Kidney (tissue), 14 donors: ENCODE data around the gene ADCY2. TPM values are rescaled to one million over a fixed set of nuclear protein-coding genes. Genes with fewer than 3 reads are reported as not detected.

Experiments
- DNase-seq, 5 donors: peaks; one replicate each; pipeline ENCODE4 v3.0.0-alpha.2; 2013 to 2020
- FAIRE-seq: peaks from 2 replicates; lab custom pipeline; 2012; peaks lifted over from hg19 to GRCh38; lab: Jason Lieb, UNC
- H3K27ac ChIP-seq, 2 donors: one replicate each; pipeline ENCODE4 v1.7.0; 2013; ENCODE audit warnings: low read depth in 2 of 2, low read length in 2 of 2, inconsistent platforms in 1 of 2
- H3K27me3 ChIP-seq: one replicate; pipeline ENCODE4 v1.7.1; 2013; ENCODE audit warnings: low read length, inconsistent platforms; ENCODE audit not compliant: control insufficient read depth, insufficient read depth
- H3K36me3 ChIP-seq, 3 donors: one replicate each; pipeline versions ENCODE4 v1.7.0 to v1.7.1; 2013; ENCODE audit warnings: low read length in 3 of 3, control low read depth in 1 of 3, inconsistent platforms in 1 of 3; ENCODE audit not compliant: insufficient read depth in 3 of 3, control insufficient read depth in 2 of 3
- H3K4me1 ChIP-seq, 3 donors: one replicate each; pipeline versions ENCODE4 v1.7.0 to v1.7.1; 2013; ENCODE audit warnings: low read length in 3 of 3, inconsistent platforms in 1 of 3, low read depth in 1 of 3; ENCODE audit not compliant: control insufficient read depth in 2 of 3, insufficient read depth in 2 of 3
- H3K4me3 ChIP-seq, 3 donors: one replicate each; pipeline versions ENCODE4 v1.7.0 to v1.8.1; 2013; ENCODE audit warnings: low read length in 3 of 3, control low read depth in 1 of 3, inconsistent platforms in 1 of 3
- H3K9ac ChIP-seq, 3 donors: one replicate each; pipeline versions ENCODE4 v1.7.0 to v1.7.1; 2013; ENCODE audit warnings: low read length in 3 of 3, control low read depth in 1 of 3, inconsistent platforms in 1 of 3
- H3K9me3 ChIP-seq, 3 donors: one replicate each; pipeline versions ENCODE4 v1.7.0 to v1.7.1; 2013; ENCODE audit warnings: low read length in 3 of 3, control low read depth in 1 of 3, inconsistent platforms in 1 of 3; ENCODE audit not compliant: control insufficient read depth in 2 of 3, insufficient read depth in 1 of 3
- intact Hi-C: fragments of 100-400 bp; cut with DNase I; formaldehyde crosslinking; loops from one replicate; pipeline ENCODE4 v1.11.1; 2022
- polyA plus RNA-seq: library from polyadenylated mRNA; stranded (reverse); fragments of 350-450 nt; fragmentation: Illumina TruSeq; extraction: RNeasy Lipid Tissue Mini Kit (QIAGEN cat#74804); gene quantifications from one replicate; pipeline ENCODE4 v1.2.3, GENCODE V29; 2014; ENCODE audit warnings: low read depth, low replicate concordance; ENCODE audit not compliant: insufficient read depth
- total RNA-seq: library from RNA; stranded (reverse); fragmentation: NEBNext Ultra II Directional; extraction: Animal tissue kit (Norgen Biotek cat#: 25700); gene quantifications from one replicate; pipeline ENCODE4 v1.2.1, GENCODE V29; 2021
- TF ChIP-seq, protein P1 (sequence below): IDR thresholded peaks from 3 replicates; pipeline ENCODE4 v1.5.1; 2012; ENCODE audit warnings: mild to moderate bottlenecking, moderate library complexity, borderline replicate concordance; ENCODE audit not compliant: insufficient read depth; ENCODE audit errors: extremely low read depth
- donor health status: control.
- donor health status: control.
- donor health status: control.
- donor health status: control.
- donor health status: control.
- donor health status: DM: yes; HTN: yes; CAD: no.
- donor health status: Normal renal cell carcinoma (clear cell type).

ADCY2 gene
- total and polyA plus RNA-seq, 2 donors from 2014 or later: 0.17 to 2.2 TPM

DNA sequence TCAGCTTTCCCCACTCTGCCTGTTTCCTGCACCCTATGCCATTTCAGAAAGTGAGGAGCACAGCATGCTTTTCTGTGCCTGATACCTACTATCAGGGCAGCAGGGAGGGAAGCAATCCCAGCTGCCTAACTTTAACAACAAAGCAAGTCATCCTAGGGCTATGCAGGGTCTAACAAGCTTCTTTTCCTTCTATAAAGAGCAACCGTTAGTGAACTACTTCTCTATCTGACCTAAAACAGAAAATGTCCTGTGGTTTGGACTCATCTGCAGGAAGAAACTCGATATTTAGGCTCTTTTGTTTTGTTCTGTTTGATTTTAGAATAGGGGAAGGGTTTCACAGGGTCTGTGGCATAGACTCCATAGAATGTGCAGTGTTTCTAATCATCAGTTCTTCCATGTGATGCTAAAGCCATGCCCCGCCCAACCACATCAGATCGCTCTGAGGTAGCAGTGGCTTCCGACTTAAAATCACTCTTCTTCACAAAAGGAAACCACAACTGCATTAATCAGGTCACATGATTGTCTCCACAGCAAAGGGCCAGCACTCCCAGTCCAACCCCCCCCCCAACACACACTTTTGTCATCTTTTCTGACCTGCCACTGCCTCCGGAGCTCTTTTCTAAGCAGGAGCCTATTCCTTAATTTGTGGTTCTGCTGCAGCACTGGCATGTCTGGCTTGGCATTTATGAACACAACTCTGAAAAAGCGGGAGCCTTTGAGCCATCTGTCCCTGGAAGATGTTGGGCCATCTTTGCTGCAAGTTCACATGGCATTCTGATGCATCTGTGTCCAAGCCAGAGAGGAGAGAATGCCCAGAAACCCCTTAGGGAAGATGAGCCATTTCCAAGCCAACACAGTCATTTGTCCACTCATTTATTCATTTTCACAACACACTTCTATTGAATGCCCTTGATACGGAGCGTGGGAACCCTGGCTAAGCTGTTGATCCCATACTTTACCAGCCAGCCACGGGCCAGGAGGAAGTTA is 383.4 kb downstream of the ADCY2 start:
- Histone ChIP-seq H3K27ac (no peak overlapping the region), H3K4me1 (no peaks in the 10 kb centered on the region), H3K9me3 (no peaks in the 10 kb centered on the region), H3K27me3 (no peaks in the 10 kb centered on the region), H3K36me3 (no peaks in the 10 kb centered on the region), H3K9ac (no peak overlapping the region), H3K4me3 (no peak overlapping the region)
- DNase-seq: no peak
- no peak for FAIRE-seq
- intact Hi-C loops: no loop called here
- TF ChIP-seq, protein P1, sequence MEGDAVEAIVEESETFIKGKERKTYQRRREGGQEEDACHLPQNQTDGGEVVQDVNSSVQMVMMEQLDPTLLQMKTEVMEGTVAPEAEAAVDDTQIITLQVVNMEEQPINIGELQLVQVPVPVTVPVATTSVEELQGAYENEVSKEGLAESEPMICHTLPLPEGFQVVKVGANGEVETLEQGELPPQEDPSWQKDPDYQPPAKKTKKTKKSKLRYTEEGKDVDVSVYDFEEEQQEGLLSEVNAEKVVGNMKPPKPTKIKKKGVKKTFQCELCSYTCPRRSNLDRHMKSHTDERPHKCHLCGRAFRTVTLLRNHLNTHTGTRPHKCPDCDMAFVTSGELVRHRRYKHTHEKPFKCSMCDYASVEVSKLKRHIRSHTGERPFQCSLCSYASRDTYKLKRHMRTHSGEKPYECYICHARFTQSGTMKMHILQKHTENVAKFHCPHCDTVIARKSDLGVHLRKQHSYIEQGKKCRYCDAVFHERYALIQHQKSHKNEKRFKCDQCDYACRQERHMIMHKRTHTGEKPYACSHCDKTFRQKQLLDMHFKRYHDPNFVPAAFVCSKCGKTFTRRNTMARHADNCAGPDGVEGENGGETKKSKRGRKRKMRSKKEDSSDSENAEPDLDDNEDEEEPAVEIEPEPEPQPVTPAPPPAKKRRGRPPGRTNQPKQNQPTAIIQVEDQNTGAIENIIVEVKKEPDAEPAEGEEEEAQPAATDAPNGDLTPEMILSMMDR: no peak

DNA sequence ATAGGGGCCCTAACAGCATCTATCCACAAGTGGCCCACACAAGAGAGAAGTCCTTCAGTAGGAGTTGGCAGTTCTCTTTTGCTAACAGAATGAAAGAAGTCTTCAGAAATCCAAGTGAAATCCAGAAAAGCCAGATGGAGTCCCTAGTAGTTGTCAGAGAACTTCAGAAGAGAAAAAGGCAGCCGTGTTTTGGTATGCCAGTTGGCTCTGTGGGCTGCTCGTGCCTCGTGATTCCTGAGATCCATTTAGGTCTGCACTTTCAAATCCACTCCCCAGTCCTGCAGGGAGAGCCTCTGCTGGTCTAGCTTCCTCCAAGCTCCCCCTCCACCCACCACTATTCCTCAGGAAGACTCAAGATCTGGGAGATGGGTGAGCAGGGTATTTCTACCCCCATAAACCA is 386.0 kb downstream of the ADCY2 start:
- FAIRE-seq: no peak
- Histone ChIP-seq H3K27me3 (no peaks in the 10 kb centered on the region), H3K4me1 (no peaks in the 10 kb centered on the region), H3K36me3 (no peaks in the 10 kb centered on the region), H3K9ac (no peak overlapping the region), H3K27ac (no peak overlapping the region), H3K4me3 (no peak overlapping the region), H3K9me3 (no peaks in the 10 kb centered on the region)
- no peak for DNase-seq
- TF ChIP-seq, protein P1: no peak
- intact Hi-C loops: no loop called here

DNA sequence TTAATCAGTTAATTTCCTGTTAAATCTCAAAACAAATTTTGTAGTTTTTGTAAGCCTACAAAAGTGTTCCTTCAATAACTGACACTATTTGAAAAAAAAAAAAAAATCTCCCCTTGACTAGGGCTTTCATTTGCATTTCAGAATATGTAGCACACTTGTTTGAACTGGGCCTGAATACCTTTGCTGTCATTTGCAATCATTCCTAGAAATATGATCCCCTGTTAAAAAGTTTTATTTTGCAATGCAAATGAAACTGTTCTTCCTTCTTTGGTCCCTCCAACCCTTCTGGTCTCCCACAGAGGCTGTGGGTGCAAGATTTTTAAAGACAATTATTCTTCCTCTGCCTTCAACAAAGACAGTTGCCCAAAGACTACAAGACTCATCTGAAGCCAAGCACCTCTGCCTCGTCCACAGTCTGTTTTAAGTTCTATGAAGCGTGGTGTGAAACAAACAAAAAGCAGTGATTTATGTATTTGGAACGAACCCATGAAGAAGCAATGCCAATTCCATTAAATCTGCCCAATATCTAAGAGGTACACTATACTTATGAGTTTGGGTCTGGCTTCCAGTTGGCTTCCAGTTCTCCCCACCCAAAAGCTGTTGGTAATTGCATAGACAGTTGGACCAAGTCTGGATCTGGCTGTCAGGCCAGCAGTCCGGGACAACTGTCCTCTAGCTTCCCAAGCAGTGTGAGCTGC is 388.9 kb downstream of the ADCY2 start:
- H3K9ac ChIP-seq: no peak overlapping the region
- H3K9me3 ChIP-seq: no peaks in the 10 kb centered on the region
- intact Hi-C loops: no loop called here
- no peaks in the 10 kb centered on the region for H3K36me3 ChIP-seq
- H3K4me3 ChIP-seq: no peak overlapping the region
- H3K27me3 ChIP-seq: no peaks in the 10 kb centered on the region
- FAIRE-seq (no peak), DNase-seq (no peak)
- TF ChIP-seq, protein P1: no peak
- H3K4me1 ChIP-seq: no peaks in the 10 kb centered on the region
- H3K27ac ChIP-seq: no peak overlapping the region
